Vagina (tissue), 2 donors: ENCODE data around the gene DCLRE1B. TPM values are rescaled to one million over a fixed set of nuclear protein-coding genes. Genes with fewer than 3 reads are reported as not detected.

ENCODE experiments used
- DNase-seq, 2 donors: peaks; one replicate each; pipeline ENCODE4 v3.0.0-alpha.2; 2017; ENCODE audit errors: extremely low spot score in 2 of 2
- H3K27ac ChIP-seq: fragments of 200-600 bp; sonication (generic); one replicate; pipeline ENCODE4 v1.5.1; 2019
- H3K27me3 ChIP-seq: fragments of 200-600 bp; sonication (generic); one replicate; pipeline ENCODE4 v1.5.1; 2019
- H3K36me3 ChIP-seq, 2 donors: fragments of 200-600 bp; sonication (generic); one replicate each; pipeline ENCODE4 v1.5.1; 2017 to 2019
- H3K4me1 ChIP-seq: fragments of 200-600 bp; sonication (generic); one replicate; pipeline ENCODE4 v1.5.1; 2019
- H3K4me3 ChIP-seq, 2 donors: fragments of 200-600 bp; sonication (generic); 1 replicate in 1 of 2; 2 replicates in 1 of 2; pipeline ENCODE4 v1.5.1; 2016 to 2019
- H3K9me3 ChIP-seq: fragments of 200-600 bp; sonication (generic); one replicate; pipeline ENCODE4 v1.5.1; 2019
- CTCF ChIP-seq, 3 experiments: fragments of 450-650 bp in 2 of 3; fragments of 200-600 bp in 1 of 3; sonication (generic) in 1 of 3; IDR thresholded peaks; one replicate each; pipeline ENCODE4 v1.5.1; 2017 to 2019; ENCODE audit warnings: antibody characterized with exemption in 3 of 3, mild to moderate bottlenecking in 2 of 3, moderate library complexity in 2 of 3
- POLR2A ChIP-seq, 2 donors: fragments of 450-650 bp; IDR thresholded peaks; one replicate each; pipeline ENCODE4 v1.6.1; 2017; ENCODE audit warnings: antibody characterized with exemption in 2 of 2, mild to moderate bottlenecking in 2 of 2, moderate library complexity in 2 of 2
- POLR2AphosphoS5 ChIP-seq, 2 donors: sonication (generic); formaldehyde crosslinking; IDR thresholded peaks; one replicate each; pipeline ENCODE4 v1.9.0; 2017; ENCODE audit warnings: antibody characterized with exemption in 2 of 2, mild to moderate bottlenecking in 2 of 2, low read depth in 1 of 2; ENCODE audit not compliant: insufficient read depth in 1 of 2
- intact Hi-C: fragments of 100-400 bp; cut with DNase I; formaldehyde crosslinking; loops from one replicate; pipeline ENCODE4 v1.15.1; 2023
- total RNA-seq: library from RNA; depleted of rRNA; stranded (reverse); fragments of >200 nt; gene quantifications from one replicate; pipeline ENCODE4 v1.2.3, GENCODE V29; 2016

Gene DCLRE1B
- total RNA-seq, 1 donor from 2014 or later, result 5.2 TPM

DNA sequence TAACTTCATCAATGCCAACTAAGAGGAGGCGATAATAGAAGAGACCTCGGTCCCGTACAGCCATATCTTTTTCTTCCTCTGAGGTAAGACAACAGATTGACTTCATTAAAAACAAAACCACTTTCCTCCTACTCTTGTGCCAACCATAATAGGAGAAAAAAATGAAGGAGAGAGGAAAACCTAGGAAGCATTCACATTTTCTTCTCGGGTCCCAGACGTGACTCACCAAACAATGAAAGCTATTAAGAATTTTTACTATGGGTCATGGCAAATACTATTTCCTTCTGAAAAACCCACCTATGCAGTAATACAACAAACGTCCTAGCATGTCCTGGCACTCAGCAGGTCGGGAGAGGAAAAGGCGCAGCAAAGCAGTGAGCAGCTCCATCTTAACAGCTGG is 9.2 kb upstream of the DCLRE1B start:
- Histone ChIP-seq H3K9me3 (no peaks in the 10 kb centered on the region), H3K27me3 (no peaks in the 10 kb centered on the region), H3K27ac (no peak overlapping the region), H3K4me1 (no peaks in the 10 kb centered on the region), H3K36me3 (peaks cover 0 to 35% of the 10 kb centered on the region in 2 donors), H3K4me3 (no peak overlapping the region)
- TF ChIP-seq CTCF (IDR thresholded peaks at IDR 0.05) (no peak), POLR2AphosphoS5 (IDR thresholded peaks at IDR 0.05; ENCODE audit: insufficient read depth in 1 of 2, low read depth in 1 of 2) (no peak), POLR2A (IDR thresholded peaks at IDR 0.05) (no peak)
- intact Hi-C loops, result no loop called here
- DNase-seq, result no peak

GRCh38 chr1:113898241-113898814 is 6.8 kb upstream of the DCLRE1B start:
- Histone ChIP-seq H3K27ac (no peak overlapping the region), H3K36me3 (peaks cover 0 to 35% of the 10 kb centered on the region in 2 donors), H3K27me3 (no peaks in the 10 kb centered on the region), H3K4me3 (no peak overlapping the region), H3K9me3 (no peaks in the 10 kb centered on the region), H3K4me1 (peaks cover 11% of the 10 kb centered on the region)
- intact Hi-C loops, result no loop called here
- DNase-seq, result no peak
- no peak for TF ChIP-seq CTCF (IDR thresholded peaks at IDR 0.05)
- TF ChIP-seq POLR2AphosphoS5 (IDR thresholded peaks at IDR 0.05; ENCODE audit: insufficient read depth in 1 of 2, low read depth in 1 of 2), result no peak
- no peak for TF ChIP-seq POLR2A (IDR thresholded peaks at IDR 0.05)

DNA sequence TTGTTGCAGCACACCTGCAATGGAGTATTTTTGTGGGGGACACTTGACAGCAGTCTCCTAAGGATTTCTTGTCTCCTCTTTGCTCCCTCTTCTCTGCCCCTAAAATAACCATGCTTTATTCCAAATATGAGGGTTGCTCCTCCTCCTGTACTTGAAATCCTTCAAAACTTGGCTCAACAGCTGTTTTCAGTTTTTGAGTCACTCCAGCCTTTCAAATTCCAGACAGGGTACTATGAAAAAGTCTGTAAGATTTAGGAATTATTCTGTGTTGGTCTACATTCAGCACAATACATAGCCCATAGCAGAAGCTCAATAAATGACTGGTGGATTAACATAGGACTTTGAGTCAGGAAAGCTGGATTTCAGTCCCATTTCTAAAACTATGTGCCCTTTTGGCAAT is 6.0 kb upstream of the DCLRE1B start:
- Histone ChIP-seq H3K36me3 (peaks cover 0 to 35% of the 10 kb centered on the region in 2 donors), H3K27ac (no peak overlapping the region), H3K27me3 (no peaks in the 10 kb centered on the region), H3K9me3 (no peaks in the 10 kb centered on the region), H3K4me1 (peaks cover 19% of the 10 kb centered on the region), H3K4me3 (no peak overlapping the region)
- TF ChIP-seq CTCF (IDR thresholded peaks at IDR 0.05), result no peak
- TF ChIP-seq POLR2AphosphoS5 (IDR thresholded peaks at IDR 0.05; ENCODE audit: insufficient read depth in 1 of 2, low read depth in 1 of 2), result no peak
- TF ChIP-seq POLR2A (IDR thresholded peaks at IDR 0.05), result no peak
- no peak for DNase-seq
- intact Hi-C loops, result no loop called here

DNA sequence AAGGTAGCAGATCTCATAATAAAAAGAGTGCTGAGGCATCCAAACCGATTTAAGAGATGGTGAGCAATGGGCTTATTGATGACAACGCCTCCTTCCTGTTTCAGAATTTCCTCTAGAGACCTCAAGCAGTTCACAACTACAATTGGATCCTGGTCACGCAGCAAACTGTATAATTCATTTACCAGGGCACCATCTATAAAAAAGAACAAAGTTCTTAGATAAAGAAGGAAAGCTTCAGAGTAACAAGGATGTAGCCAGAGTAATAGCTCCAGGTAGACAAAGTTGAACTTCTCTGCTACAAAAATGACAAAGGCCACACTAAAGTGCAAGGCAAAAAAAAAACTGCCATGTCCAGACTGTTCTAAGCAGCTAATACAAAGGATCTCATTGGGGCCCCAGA is 3.9 kb upstream of the DCLRE1B start:
- no peak for TF ChIP-seq POLR2A (IDR thresholded peaks at IDR 0.05)
- no peak for TF ChIP-seq CTCF (IDR thresholded peaks at IDR 0.05)
- no peak for TF ChIP-seq POLR2AphosphoS5 (IDR thresholded peaks at IDR 0.05; ENCODE audit: insufficient read depth in 1 of 2, low read depth in 1 of 2)
- DNase-seq, result no peak
- Histone ChIP-seq H3K4me1 (peaks cover 22% of the 10 kb centered on the region), H3K9me3 (no peaks in the 10 kb centered on the region), H3K27ac (no peak overlapping the region), H3K27me3 (no peaks in the 10 kb centered on the region), H3K36me3 (peaks cover 0 to 27% of the 10 kb centered on the region in 2 donors), H3K4me3 (no peak overlapping the region)
- intact Hi-C loops, result loop anchor here (10.0 kb wide), 1 partner anchor 66 kb away; no protein-coding TSS in a partner anchor

- Histone ChIP-seq H3K36me3 (peaks cover 0 to 24% of the 10 kb centered on the region in 2 donors), H3K9me3 (no peaks in the 10 kb centered on the region), H3K4me3 (peak overlapping the region; percentile 67 to 86), H3K27me3 (no peaks in the 10 kb centered on the region), H3K4me1 (peaks cover 22% of the 10 kb centered on the region), H3K27ac (peak overlapping the region; percentile 95)
- intact Hi-C loops, result loop anchor here (2.0 to 10.0 kb wide), 2 partner anchors 25 to 69 kb away; partner anchors contain the start of gene HIPK1
- DNase-seq, result no peak
- TF ChIP-seq POLR2A (IDR thresholded peaks at IDR 0.05), result no peak
- TF ChIP-seq CTCF (IDR thresholded peaks at IDR 0.05), result no peak
- TF ChIP-seq POLR2AphosphoS5 (IDR thresholded peaks at IDR 0.05; ENCODE audit: insufficient read depth in 1 of 2, low read depth in 1 of 2), result no peak
Observed at GRCh38 chr1:113903501-113904292, 1.4 kb upstream of the DCLRE1B start.
